GM21786 (cell line): ENCODE results near the gene IRX4.

Source experiments
- ATAC-seq: cut with Tn5 transposase; IDR thresholded peaks from one replicate; pipeline ENCODE4 v1.9.1; 2021; ENCODE audit not compliant: unreplicated experiment

The IRX4 gene

GRCh38 chr5:1914471-1914870 lies 31.7 kb upstream of the IRX4 start:
- ATAC-seq = no peak

- no peak for ATAC-seq
These were observed 30.9 kb upstream of the IRX4 start for GRCh38 chr5:1913578-1913977.

GRCh38 chr5:1912951-1913565 lies 30.3 kb upstream of the IRX4 start:
- no peak for ATAC-seq

GRCh38 chr5:1911773-1912235 lies 29.1 kb upstream of the IRX4 start:
- ATAC-seq = no peak

- no peak for ATAC-seq
These were observed 28.4 kb upstream of the IRX4 start for GRCh38 chr5:1910861-1911772.

GRCh38 chr5:1910081-1910760 lies 27.5 kb upstream of the IRX4 start:
- no peak for ATAC-seq

- no peak for ATAC-seq
These were observed 26.7 kb upstream of the IRX4 start for GRCh38 chr5:1909346-1909985.

- ATAC-seq = no peak
These were observed 26.2 kb upstream of the IRX4 start for GRCh38 chr5:1908931-1909330.

- no peak for ATAC-seq
These were observed 24.9 kb upstream of the IRX4 start for GRCh38 chr5:1907616-1908015.

GRCh38 chr5:1905108-1905507 lies 22.4 kb upstream of the IRX4 start:
- ATAC-seq = no peak

- no peak for ATAC-seq
These were observed 19.3 kb upstream of the IRX4 start for GRCh38 chr5:1901983-1902382.

GRCh38 chr5:1901061-1901460 lies 18.3 kb upstream of the IRX4 start:
- ATAC-seq = no peak

- ATAC-seq = no peak
These were observed 16.5 kb upstream of the IRX4 start for GRCh38 chr5:1899201-1899600.

- no peak for ATAC-seq
These were observed 15.2 kb upstream of the IRX4 start for GRCh38 chr5:1897816-1898450.

- ATAC-seq = no peak
These were observed 14.7 kb upstream of the IRX4 start for GRCh38 chr5:1897386-1897785.

- ATAC-seq = no peak
These were observed 14.1 kb upstream of the IRX4 start for GRCh38 chr5:1896602-1897376.

- no peak for ATAC-seq
These were observed 13.2 kb upstream of the IRX4 start for GRCh38 chr5:1895739-1896420.

- ATAC-seq = no peak
These were observed 11.5 kb upstream of the IRX4 start for GRCh38 chr5:1894243-1894642.

GRCh38 chr5:1893754-1894153 lies 11.0 kb upstream of the IRX4 start:
- no peak for ATAC-seq
